ENCODE measurements around the gene CTSG. TPM values are rescaled to one million over a fixed set of nuclear protein-coding genes. Genes with fewer than 3 reads are reported as not detected.
"Not testable (repeated sequence)": the region's sequence is repeated elsewhere in the genome, so short reads cannot be mapped to it uniquely, and the experiment has no call there.

Gene CTSG
- total and polyA plus RNA-seq, 2 of the 4 experiments (the other 2 are of a cell fraction) = not detected

GRCh38 chr14:24525877-24526620 lies 50.0 kb downstream of the CTSG start:
- H4K91ac ChIP-seq (ENCODE audit: insufficient read depth, low read depth, low read length); H2AK9ac ChIP-seq (replicated peaks; ENCODE audit: low read depth, low read length, poor library complexity); in situ Hi-C loops (cut with MboI; ENCODE audit: low sequenced_read_pairs); H3K56ac ChIP-seq (ENCODE audit: extremely low read depth, insufficient read depth, low read length); H2AK5ac ChIP-seq (ENCODE audit: low read depth, low read length); H3K9me1 ChIP-seq (ENCODE audit: insufficient read depth, low read length); ATAC-seq (ENCODE audit: low read depth); H3K4ac ChIP-seq (ENCODE audit: low read depth, low read length); H3K27ac ChIP-seq (ENCODE audit: insufficient read depth, low read length); CTCF ChIA-PET; H3K4me2 ChIP-seq (ENCODE audit: low read depth, low read length); H4K5ac ChIP-seq (ENCODE audit: low read depth, low read length); BruUV-seq (replicated peaks); dilution Hi-C loops (cut with HindIII; ENCODE audit: low sequenced_read_pairs, unreplicated experiment); intact Hi-C loops (cut with micrococcal nuclease); POLR2A ChIA-PET (ENCODE audit: unreplicated experiment); H3K14ac ChIP-seq (replicated peaks; ENCODE audit: low read depth, low read length); H2BK120ac ChIP-seq (ENCODE audit: low read depth, low read length); H3K27me3 ChIP-seq (ENCODE audit: control insufficient read depth, insufficient read depth, low read length); H2BK5ac ChIP-seq (ENCODE audit: low read depth, low read length, poor library complexity, severe bottlenecking); H3K23ac ChIP-seq (ENCODE audit: low read depth, low read length); H2BK15ac ChIP-seq (ENCODE audit: low read depth, low read length); H4K8ac ChIP-seq (ENCODE audit: low read depth in 2 of 2, low read length in 2 of 2); H3K9ac ChIP-seq (ENCODE audit: low read depth, low read length); H3K18ac ChIP-seq (ENCODE audit: low read depth, low read length); H3K36me3 ChIP-seq (ENCODE audit: control insufficient read depth, insufficient read depth, low read length); DNase-seq; H3K4me1 ChIP-seq (ENCODE audit: control insufficient read depth, insufficient read depth, low read length); H4K20me1 ChIP-seq (ENCODE audit: insufficient read depth, low read length); H3K4me3 ChIP-seq (ENCODE audit: insufficient read depth, low read depth, low read length); H3K79me1 ChIP-seq (ENCODE audit: low read depth in 1 of 2, low read length in 2 of 2); H2AFZ ChIP-seq (replicated peaks; ENCODE audit: low read length, poor library complexity); H3K9me3 ChIP-seq (ENCODE audit: control insufficient read depth, insufficient read depth, low read length); H2BK20ac ChIP-seq (ENCODE audit: low read depth, low read length): not testable (repeated sequence)
- WGBS, 2 experiments (ENCODE audit: extremely low coverage in 2 of 2, insufficient read length in 1 of 2) = 59% methylated on average over 7 of the region's 15 CpGs; no CpG with 5 or more reads in 1 of the 2 experiments

Other genes starting within 250 kb of the CTSG start
- gene ADCY4, start 241.2 kb downstream of the CTSG start, total RNA-seq (2012; rRNA removed) = not detected in 2 replicates
- gene ADCY4, start 241.2 kb downstream of the CTSG start, polyA plus RNA-seq (2012; rRNA removed) = 0.04 TPM in 1 of 2 replicates, not detected in the other
- gene RIPK3, start 236.3 kb downstream of the CTSG start, total RNA-seq (2012; rRNA removed) = not detected in 2 replicates
- gene RIPK3, start 236.3 kb downstream of the CTSG start, polyA plus RNA-seq (2012; rRNA removed) = 0.09 TPM in 1 of 2 replicates, not detected in the other
- gene NFATC4, start 208.1 kb downstream of the CTSG start, total RNA-seq (2012; rRNA removed) = 13.6 and 15.6 TPM in 2 replicates
- 35.8 and 38.4 TPM in 2 replicates for gene NFATC4, start 208.1 kb downstream of the CTSG start, polyA plus RNA-seq (2012; rRNA removed)
- gene NYNRIN, start 177.2 kb downstream of the CTSG start, total RNA-seq (2012; rRNA removed) = 1.7 and 2.2 TPM in 2 replicates
- gene NYNRIN, start 177.2 kb downstream of the CTSG start, polyA plus RNA-seq (2012; rRNA removed) = 5.3 and 5.4 TPM in 2 replicates
- gene CBLN3, start 146.6 kb downstream of the CTSG start, total RNA-seq (2012; rRNA removed) = 0.56 and 0.72 TPM in 2 replicates
- 3.9 and 4.5 TPM in 2 replicates for gene CBLN3, start 146.6 kb downstream of the CTSG start, polyA plus RNA-seq (2012; rRNA removed)
- gene KHNYN, start 146.3 kb downstream of the CTSG start, total RNA-seq (2012; rRNA removed) = 22.8 and 24.4 TPM in 2 replicates
- 16.1 and 18.9 TPM in 2 replicates for gene KHNYN, start 146.3 kb downstream of the CTSG start, polyA plus RNA-seq (2012; rRNA removed)
- gene SDR39U1, start 133.5 kb downstream of the CTSG start, total RNA-seq (2012; rRNA removed) = 5.0 and 7.5 TPM in 2 replicates
- gene SDR39U1, start 133.5 kb downstream of the CTSG start, polyA plus RNA-seq (2012; rRNA removed) = 46.3 and 50.4 TPM in 2 replicates
- not detected in 2 replicates for gene CMA1, start 68.0 kb downstream of the CTSG start, total RNA-seq (2012; rRNA removed)
- gene CMA1, start 68.0 kb downstream of the CTSG start, polyA plus RNA-seq (2012; rRNA removed) = not detected in 2 replicates
- not detected in 2 replicates for gene GZMH, start 33.4 kb upstream of the CTSG start, total RNA-seq (2012; rRNA removed)
- gene GZMH, start 33.4 kb upstream of the CTSG start, polyA plus RNA-seq (2012; rRNA removed) = not detected in 2 replicates
- not detected in 2 replicates for gene GZMB, start 57.9 kb upstream of the CTSG start, total RNA-seq (2012; rRNA removed)
- gene GZMB, start 57.9 kb upstream of the CTSG start, polyA plus RNA-seq (2012; rRNA removed) = not detected in 2 replicates

Data from IMR-90 (cell line).